ENCODE data around the gene VPS52. TPM values are rescaled to one million over a fixed set of nuclear protein-coding genes. Genes with fewer than 3 reads are reported as not detected.
"Not testable (repeated sequence)": the region's sequence is repeated elsewhere in the genome, so short reads cannot be mapped to it uniquely, and the experiment has no call there.

Gene VPS52
- total RNA-seq, 1 donor from 2014 or later = 97.2 TPM

GRCh38 chr6:33235221-33235634 lies 36.4 kb downstream of the VPS52 start:
- no peak for ATAC-seq (ENCODE audit: low read depth)
- DNase-seq = no peak
- no peak overlapping the region for H3K4me3 Mint-ChIP-seq
- CTCF ChIA-PET = no interaction called here
- POLR2A ChIA-PET = interaction anchor here (0.7 to 1.2 kb wide), 2 partner anchors 29 to 36 kb away, joined by 3 to 5 read pairs; no protein-coding TSS in a partner anchor
- no peaks in the 10 kb centered on the region for H3K36me3 Mint-ChIP-seq (ENCODE audit: low read depth)
- no peaks in the 10 kb centered on the region for H3K4me1 Mint-ChIP-seq
- no peaks in the 10 kb centered on the region for H3K9me3 Mint-ChIP-seq
- H3K27me3 Mint-ChIP-seq = peaks cover 34% of the 10 kb centered on the region
- H3K27ac Mint-ChIP-seq = no peak overlapping the region
- intact Hi-C loops (cut with micrococcal nuclease) = no loop called here
- TF ChIP-seq, protein P1, sequence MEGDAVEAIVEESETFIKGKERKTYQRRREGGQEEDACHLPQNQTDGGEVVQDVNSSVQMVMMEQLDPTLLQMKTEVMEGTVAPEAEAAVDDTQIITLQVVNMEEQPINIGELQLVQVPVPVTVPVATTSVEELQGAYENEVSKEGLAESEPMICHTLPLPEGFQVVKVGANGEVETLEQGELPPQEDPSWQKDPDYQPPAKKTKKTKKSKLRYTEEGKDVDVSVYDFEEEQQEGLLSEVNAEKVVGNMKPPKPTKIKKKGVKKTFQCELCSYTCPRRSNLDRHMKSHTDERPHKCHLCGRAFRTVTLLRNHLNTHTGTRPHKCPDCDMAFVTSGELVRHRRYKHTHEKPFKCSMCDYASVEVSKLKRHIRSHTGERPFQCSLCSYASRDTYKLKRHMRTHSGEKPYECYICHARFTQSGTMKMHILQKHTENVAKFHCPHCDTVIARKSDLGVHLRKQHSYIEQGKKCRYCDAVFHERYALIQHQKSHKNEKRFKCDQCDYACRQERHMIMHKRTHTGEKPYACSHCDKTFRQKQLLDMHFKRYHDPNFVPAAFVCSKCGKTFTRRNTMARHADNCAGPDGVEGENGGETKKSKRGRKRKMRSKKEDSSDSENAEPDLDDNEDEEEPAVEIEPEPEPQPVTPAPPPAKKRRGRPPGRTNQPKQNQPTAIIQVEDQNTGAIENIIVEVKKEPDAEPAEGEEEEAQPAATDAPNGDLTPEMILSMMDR (IDR thresholded peaks at IDR 0.05) = no peak

GRCh38 chr6:33226503-33227120 lies 45.1 kb downstream of the VPS52 start:
- POLR2A ChIA-PET; intact Hi-C loops (cut with micrococcal nuclease); ATAC-seq (ENCODE audit: low read depth); H3K4me3 Mint-ChIP-seq; H3K9me3 Mint-ChIP-seq; H3K36me3 Mint-ChIP-seq (ENCODE audit: low read depth); H3K27ac Mint-ChIP-seq; H3K4me1 Mint-ChIP-seq; DNase-seq: not testable (repeated sequence)
- peaks cover 34% of the 10 kb centered on the region for H3K27me3 Mint-ChIP-seq
- CTCF ChIA-PET = interaction anchor here (1.2 kb wide), 1 partner anchor 20 kb away, joined by 3 read pairs; no protein-coding TSS in a partner anchor

DNA sequence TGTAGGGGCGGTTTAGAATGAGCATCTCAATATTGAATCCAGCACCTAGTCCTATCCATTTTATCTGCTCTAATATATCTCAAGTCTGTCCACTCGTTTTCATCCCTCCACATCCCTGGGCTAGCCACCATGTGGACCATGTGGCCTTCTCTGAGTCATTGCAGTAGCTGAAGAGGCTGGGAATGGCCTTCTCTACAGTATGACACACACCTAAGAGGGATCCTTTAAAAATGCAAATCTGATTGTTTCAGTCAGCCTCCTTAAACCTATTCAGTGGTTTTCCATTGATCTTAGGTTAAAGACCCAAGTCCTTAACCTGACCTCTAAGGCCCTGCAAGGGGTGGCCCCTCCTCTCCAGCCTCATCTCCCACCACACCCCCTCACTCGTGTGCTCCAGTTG lies 54.0 kb downstream of the VPS52 start:
- Mint-ChIP-seq H3K4me3 (no peak overlapping the region), H3K4me1 (peaks cover 15% of the 10 kb centered on the region), H3K27ac (no peak overlapping the region), H3K36me3 (ENCODE audit: low read depth) (no peaks in the 10 kb centered on the region), H3K9me3 (no peaks in the 10 kb centered on the region), H3K27me3 (peaks cover 53% of the 10 kb centered on the region)
- no peak for DNase-seq
- ChIA-PET POLR2A (no interaction called here), CTCF (no interaction called here)
- TF ChIP-seq, protein P1 (IDR thresholded peaks at IDR 0.05) = no peak
- intact Hi-C loops (cut with micrococcal nuclease) = no loop called here
- no peak for ATAC-seq (ENCODE audit: low read depth)

DNA sequence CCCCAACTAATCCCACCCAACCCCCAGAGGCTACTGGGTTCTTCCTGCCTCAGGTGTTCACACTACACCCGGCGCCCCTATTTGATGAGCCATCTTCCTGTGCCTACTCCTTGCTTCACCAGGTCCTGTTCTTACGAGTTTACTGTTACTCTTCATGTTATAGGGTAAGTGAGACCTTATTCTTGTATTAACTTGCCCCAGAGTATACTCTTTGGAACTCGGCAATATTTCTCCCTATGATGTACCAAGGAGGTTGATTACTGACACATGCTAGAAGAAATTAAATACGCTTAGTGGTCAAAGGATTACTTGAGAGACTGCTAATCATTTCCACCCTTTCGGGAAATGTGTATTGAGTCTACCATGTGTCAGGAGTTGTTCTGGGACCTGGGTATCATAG lies 54.4 kb downstream of the VPS52 start:
- TF ChIP-seq, protein P1 (IDR thresholded peaks at IDR 0.05) = no peak
- Mint-ChIP-seq H3K36me3 (ENCODE audit: low read depth) (peaks cover 2% of the 10 kb centered on the region), H3K4me3 (no peak overlapping the region), H3K9me3 (no peaks in the 10 kb centered on the region), H3K27me3 (peaks cover 53% of the 10 kb centered on the region), H3K27ac (no peak overlapping the region), H3K4me1 (peaks cover 18% of the 10 kb centered on the region)
- CTCF ChIA-PET = no interaction called here
- ATAC-seq (ENCODE audit: low read depth) = no peak
- DNase-seq = no peak
- intact Hi-C loops (cut with micrococcal nuclease) = no loop called here
- POLR2A ChIA-PET = no interaction called here

GRCh38 chr6:33216117-33216649 lies 55.5 kb downstream of the VPS52 start:
- H3K9me3 Mint-ChIP-seq = no peaks in the 10 kb centered on the region
- H3K27ac Mint-ChIP-seq = no peak overlapping the region
- intact Hi-C loops (cut with micrococcal nuclease) = no loop called here
- peaks cover 46% of the 10 kb centered on the region for H3K27me3 Mint-ChIP-seq
- no peak for ATAC-seq (ENCODE audit: low read depth)
- peaks cover 10% of the 10 kb centered on the region for H3K36me3 Mint-ChIP-seq (ENCODE audit: low read depth)
- H3K4me3 Mint-ChIP-seq = no peak overlapping the region
- peaks cover 18% of the 10 kb centered on the region for H3K4me1 Mint-ChIP-seq
- ChIA-PET CTCF (no interaction called here), POLR2A (no interaction called here)
- no peak for DNase-seq
- TF ChIP-seq, protein P1 (IDR thresholded peaks at IDR 0.05) = no peak

Data from activated B cell treated with CpG ODN at 0.5 μM for 24 hours (primary cell).